Lower leg skin (tissue), 3 donors: ENCODE measurements around the gene RRAGD.

Source experiments
- POLR2A ChIP-seq, 2 donors: fragments of 450-650 bp; IDR thresholded peaks; one replicate each; pipeline ENCODE4 v1.6.1; 2016 to 2017; ENCODE audit warnings: antibody characterized with exemption in 2 of 2, mild to moderate bottlenecking in 1 of 2, moderate library complexity in 1 of 2
- TF ChIP-seq, protein P1 (sequence below), 3 donors: fragments of 450-650 bp; IDR thresholded peaks; one replicate each; pipeline ENCODE4 v1.5.1; 2016; ENCODE audit warnings: antibody characterized with exemption in 3 of 3, mild to moderate bottlenecking in 3 of 3, moderate library complexity in 2 of 3

DNA sequence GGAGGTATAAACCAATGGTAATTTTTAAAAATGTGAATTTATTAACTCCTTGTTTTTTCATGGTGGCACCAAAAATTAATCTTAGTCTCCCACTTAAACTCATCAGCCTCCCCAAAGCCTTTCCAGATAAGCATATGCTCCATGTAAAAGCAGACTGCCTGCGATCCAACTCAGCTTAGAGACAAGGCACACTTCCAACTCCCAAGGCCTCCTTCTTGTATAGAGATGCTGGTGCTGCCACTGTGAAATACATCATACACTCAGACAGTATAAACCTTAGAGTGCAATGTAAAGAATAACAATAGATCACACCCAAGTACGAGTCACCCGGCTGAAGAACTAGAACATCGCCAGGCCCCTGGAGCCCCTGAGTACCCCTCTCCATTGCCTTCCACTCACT is 22.9 kb upstream of the RRAGD start:
- no peak for TF ChIP-seq POLR2A (IDR thresholded peaks at IDR 0.05)
- TF ChIP-seq, protein P1, sequence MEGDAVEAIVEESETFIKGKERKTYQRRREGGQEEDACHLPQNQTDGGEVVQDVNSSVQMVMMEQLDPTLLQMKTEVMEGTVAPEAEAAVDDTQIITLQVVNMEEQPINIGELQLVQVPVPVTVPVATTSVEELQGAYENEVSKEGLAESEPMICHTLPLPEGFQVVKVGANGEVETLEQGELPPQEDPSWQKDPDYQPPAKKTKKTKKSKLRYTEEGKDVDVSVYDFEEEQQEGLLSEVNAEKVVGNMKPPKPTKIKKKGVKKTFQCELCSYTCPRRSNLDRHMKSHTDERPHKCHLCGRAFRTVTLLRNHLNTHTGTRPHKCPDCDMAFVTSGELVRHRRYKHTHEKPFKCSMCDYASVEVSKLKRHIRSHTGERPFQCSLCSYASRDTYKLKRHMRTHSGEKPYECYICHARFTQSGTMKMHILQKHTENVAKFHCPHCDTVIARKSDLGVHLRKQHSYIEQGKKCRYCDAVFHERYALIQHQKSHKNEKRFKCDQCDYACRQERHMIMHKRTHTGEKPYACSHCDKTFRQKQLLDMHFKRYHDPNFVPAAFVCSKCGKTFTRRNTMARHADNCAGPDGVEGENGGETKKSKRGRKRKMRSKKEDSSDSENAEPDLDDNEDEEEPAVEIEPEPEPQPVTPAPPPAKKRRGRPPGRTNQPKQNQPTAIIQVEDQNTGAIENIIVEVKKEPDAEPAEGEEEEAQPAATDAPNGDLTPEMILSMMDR (IDR thresholded peaks at IDR 0.05), result no peak
